SK-N-MC (cell line): ENCODE measurements around the gene PAXIP1.
A peak's percentile ranks its signal among the peaks of the same experiment; 100 is the strongest.
"Not testable (repeated sequence)": the region's sequence is repeated elsewhere in the genome, so short reads cannot be mapped to it uniquely, and the experiment has no call there.

Source experiments
- DNase-seq: peaks from one replicate; pipeline ENCODE4 v3.0.0-alpha.2; 2011; ENCODE audit warnings: low read depth, low spot score
- H3K27ac ChIP-seq: fragments of 200-600 bp; sonication (generic); 2 replicates; pipeline ENCODE4 v1.5.1; 2016; ENCODE audit warnings: mixed run types
- H3K36me3 ChIP-seq: fragments of 200-600 bp; sonication (generic); 2 replicates; pipeline ENCODE4 v1.6.1; 2017; ENCODE audit warnings: antibody characterized with exemption, low read length, mixed read lengths; ENCODE audit not compliant: insufficient read depth
- H3K4me3 ChIP-seq: fragments of 200-600 bp; sonication (generic); 2 replicates; pipeline ENCODE4 v1.5.1; 2016
- H3K9ac ChIP-seq: fragments of 200-600 bp; sonication (generic); 2 replicates; pipeline ENCODE4 v1.8.0; 2017; ENCODE audit warnings: mixed run types, mixed read lengths; ENCODE audit not compliant: insufficient read length
- H3K9me3 ChIP-seq: fragments of 200-600 bp; sonication (generic); 2 replicates; pipeline ENCODE4 v1.6.1; 2017; ENCODE audit warnings: low read depth, mild to moderate bottlenecking, antibody characterized with exemption, low read length, moderate library complexity, mixed read lengths
- EZH2 ChIP-seq: fragments of 200-600 bp; sonication (generic); IDR thresholded peaks from one replicate; pipeline ENCODE4 v1.6.1; 2017; ENCODE audit warnings: antibody characterized with exemption
- FOXP2 ChIP-seq: optimal IDR thresholded peaks from 2 replicates; pipeline ENCODE3; 2011; ENCODE audit warnings: mild to moderate bottlenecking, moderate library complexity; ENCODE audit not compliant: insufficient read depth; ENCODE audit errors: extremely low read length, control extremely low read depth
- POLR2AphosphoS5 ChIP-seq: IDR thresholded peaks from 2 replicates; pipeline ENCODE4 v1.6.1; 2012; ENCODE audit warnings: mild to moderate bottlenecking, low read depth, low read length, borderline replicate concordance

Gene PAXIP1

GRCh38 chr7:154946166-154946565 lies 56.8 kb downstream of the PAXIP1 start:
- no peak overlapping the region for H3K9ac ChIP-seq
- peaks cover 54% of the 10 kb centered on the region for H3K36me3 ChIP-seq
- H3K9me3 ChIP-seq = no peaks in the 10 kb centered on the region
- H3K4me3 ChIP-seq = no peak overlapping the region
- no peak for DNase-seq
- H3K27ac ChIP-seq = no peak overlapping the region
- TF ChIP-seq EZH2 (no peak), FOXP2 (no peak), POLR2AphosphoS5 (no peak)

GRCh38 chr7:154943906-154944305 lies 59.0 kb downstream of the PAXIP1 start:
- TF ChIP-seq FOXP2 = peak; percentile 3
- TF ChIP-seq EZH2 = no peak
- Histone ChIP-seq H3K36me3 (peaks cover 38% of the 10 kb centered on the region), H3K27ac (no peak overlapping the region)

GRCh38 chr7:154942691-154943090 lies 60.2 kb downstream of the PAXIP1 start:
- Histone ChIP-seq H3K27ac (no peak overlapping the region), H3K4me3 (no peak overlapping the region), H3K36me3 (peaks cover 30% of the 10 kb centered on the region), H3K9ac (no peak overlapping the region), H3K9me3 (no peaks in the 10 kb centered on the region)
- TF ChIP-seq EZH2 (no peak), POLR2AphosphoS5 (no peak), FOXP2 (no peak)
- DNase-seq = no peak

More at GRCh38 chr7:154943906-154944305, 59.0 kb downstream of the PAXIP1 start:
- no peaks in the 10 kb centered on the region for H3K9me3 ChIP-seq
- peak; percentile 30 for DNase-seq
- H3K9ac ChIP-seq = no peak overlapping the region
- H3K4me3 ChIP-seq = no peak overlapping the region

- H3K9me3 ChIP-seq = no peaks in the 10 kb centered on the region
- H3K9ac ChIP-seq = no peak overlapping the region
- no peaks in the 10 kb centered on the region; the same call in 1 of the 2 replicates for H3K36me3 ChIP-seq
- no peak for DNase-seq
- no peak overlapping the region for H3K27ac ChIP-seq
- H3K4me3 ChIP-seq = no peak overlapping the region
- TF ChIP-seq EZH2 (no peak), POLR2AphosphoS5 (no peak), FOXP2 (no peak)
These were observed 65.1 kb downstream of the PAXIP1 start for GRCh38 chr7:154937837-154938236.

GRCh38 chr7:154934353-154934952 lies 68.5 kb downstream of the PAXIP1 start:
- not testable (repeated sequence) for DNase-seq, H3K9me3 ChIP-seq, H3K36me3 ChIP-seq, H3K4me3 ChIP-seq, H3K9ac ChIP-seq, H3K27ac ChIP-seq

GRCh38 chr7:154931906-154932305 lies 71.0 kb downstream of the PAXIP1 start:
- no peak for TF ChIP-seq POLR2AphosphoS5
- no peak for TF ChIP-seq FOXP2
- TF ChIP-seq EZH2 = no peak
- no peaks in the 10 kb centered on the region for H3K36me3 ChIP-seq
- DNase-seq = no peak
- H3K9ac ChIP-seq = no peak overlapping the region
- H3K4me3 ChIP-seq = no peak overlapping the region
- no peaks in the 10 kb centered on the region for H3K9me3 ChIP-seq
- no peak overlapping the region for H3K27ac ChIP-seq

- Histone ChIP-seq H3K36me3 (no peaks in the 10 kb centered on the region), H3K27ac (no peak overlapping the region), H3K4me3 (peak overlapping the region; percentile 79), H3K9me3 (no peaks in the 10 kb centered on the region), H3K9ac (peak overlapping the region; percentile 65)
- DNase-seq = no peak
- no peak for TF ChIP-seq POLR2AphosphoS5
- TF ChIP-seq EZH2 = no peak
- no peak for TF ChIP-seq FOXP2
These were observed 73.8 kb downstream of the PAXIP1 start for GRCh38 chr7:154929006-154929726.

GRCh38 chr7:154928136-154929005 lies 74.6 kb downstream of the PAXIP1 start:
- Histone ChIP-seq H3K9me3 (no peaks in the 10 kb centered on the region), H3K36me3 (no peaks in the 10 kb centered on the region), H3K9ac (peak overlapping the region; percentile 65), H3K4me3 (peak overlapping the region; percentile 79), H3K27ac (no peak overlapping the region)
- DNase-seq = peak; percentile 90
- no peak for TF ChIP-seq FOXP2
- TF ChIP-seq POLR2AphosphoS5 = no peak
- no peak for TF ChIP-seq EZH2
